ENCODE results near the gene NBEAL2. TPM values are rescaled to one million over a fixed set of nuclear protein-coding genes. Genes with fewer than 3 reads are reported as not detected.

The NBEAL2 gene
- total RNA-seq, 1 donor from 2014 or later, result 70.2 TPM

DNA sequence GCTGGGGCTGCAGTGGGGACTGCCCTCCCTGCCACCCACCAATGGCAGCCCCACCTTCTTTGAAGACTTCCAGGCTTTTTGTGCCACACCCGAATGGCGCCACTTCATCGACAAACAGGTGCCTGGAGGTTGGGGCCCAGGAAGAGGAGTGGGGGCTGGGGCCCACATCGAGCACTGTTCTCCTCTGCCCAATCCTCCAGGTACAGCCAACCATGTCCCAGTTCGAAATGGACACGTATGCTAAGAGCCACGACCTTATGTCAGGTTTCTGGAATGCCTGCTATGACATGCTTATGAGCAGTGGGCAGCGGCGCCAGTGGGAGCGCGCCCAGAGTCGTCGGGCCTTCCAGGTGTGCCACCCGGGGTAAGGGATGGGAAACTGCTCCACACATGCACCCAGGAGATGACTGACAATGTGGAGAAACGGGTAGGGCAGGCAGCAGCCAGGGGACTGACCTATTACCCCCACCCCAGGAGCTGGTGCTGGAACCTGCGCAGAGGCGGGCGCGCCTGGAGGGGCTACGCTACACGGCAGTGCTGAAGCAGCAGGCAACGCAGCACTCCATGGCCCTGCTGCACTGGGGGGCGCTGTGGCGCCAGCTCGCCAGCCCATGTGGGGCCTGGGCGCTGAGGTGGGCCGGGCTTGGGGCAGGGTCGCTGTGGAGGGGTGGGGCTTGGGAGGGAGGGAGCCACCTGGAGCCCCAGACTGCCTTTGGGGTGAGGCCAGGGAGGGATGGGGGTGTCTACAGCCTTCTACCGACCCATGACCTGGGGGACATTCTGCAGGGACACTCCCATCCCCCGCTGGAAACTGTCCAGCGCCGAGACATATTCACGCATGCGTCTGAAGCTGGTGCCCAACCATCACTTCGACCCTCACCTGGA is 22.9 kb downstream of the NBEAL2 start:
- peak in 1 of 2 donors; percentile 5 for DNase-seq (ENCODE audit: low spot score in 2 of 2)
- intact Hi-C loops (cut with DNase I), result no loop called here
- Histone ChIP-seq H3K27ac (no peak overlapping the region), H3K4me3 (no peak overlapping the region), H3K36me3 (peaks cover 26 to 67% of the 10 kb centered on the region in 2 donors), H3K9me3 (no peaks in the 10 kb centered on the region), H3K4me1 (no peaks in the 10 kb centered on the region), H3K27me3 (no peaks in the 10 kb centered on the region)
- no peak for TF ChIP-seq CTCF (IDR thresholded peaks at IDR 0.05)

DNA sequence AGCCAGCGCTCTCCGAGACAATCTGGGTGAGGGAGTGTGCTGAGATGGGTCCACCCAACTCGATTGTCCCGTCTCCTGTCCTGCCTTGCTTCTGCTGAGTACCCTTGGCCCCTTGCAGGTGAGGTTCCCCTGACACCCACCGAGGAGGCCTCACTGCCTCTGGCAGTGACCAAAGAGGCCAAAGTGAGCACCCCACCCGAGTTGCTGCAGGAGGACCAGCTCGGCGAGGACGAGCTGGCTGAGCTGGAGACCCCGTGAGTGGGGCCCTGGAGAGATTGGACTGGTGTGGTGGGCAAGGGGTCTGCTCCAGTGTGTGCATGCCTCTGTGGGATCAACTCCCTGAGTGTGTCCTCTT is 23.6 kb downstream of the NBEAL2 start:
- Histone ChIP-seq H3K27me3 (no peaks in the 10 kb centered on the region), H3K36me3 (peaks cover 26 to 67% of the 10 kb centered on the region in 2 donors), H3K27ac (no peak overlapping the region), H3K4me3 (no peak overlapping the region), H3K4me1 (no peaks in the 10 kb centered on the region), H3K9me3 (no peaks in the 10 kb centered on the region)
- intact Hi-C loops (cut with DNase I), result no loop called here
- DNase-seq (ENCODE audit: low spot score in 2 of 2), result no peak
- TF ChIP-seq CTCF (IDR thresholded peaks at IDR 0.05), result no peak

DNA sequence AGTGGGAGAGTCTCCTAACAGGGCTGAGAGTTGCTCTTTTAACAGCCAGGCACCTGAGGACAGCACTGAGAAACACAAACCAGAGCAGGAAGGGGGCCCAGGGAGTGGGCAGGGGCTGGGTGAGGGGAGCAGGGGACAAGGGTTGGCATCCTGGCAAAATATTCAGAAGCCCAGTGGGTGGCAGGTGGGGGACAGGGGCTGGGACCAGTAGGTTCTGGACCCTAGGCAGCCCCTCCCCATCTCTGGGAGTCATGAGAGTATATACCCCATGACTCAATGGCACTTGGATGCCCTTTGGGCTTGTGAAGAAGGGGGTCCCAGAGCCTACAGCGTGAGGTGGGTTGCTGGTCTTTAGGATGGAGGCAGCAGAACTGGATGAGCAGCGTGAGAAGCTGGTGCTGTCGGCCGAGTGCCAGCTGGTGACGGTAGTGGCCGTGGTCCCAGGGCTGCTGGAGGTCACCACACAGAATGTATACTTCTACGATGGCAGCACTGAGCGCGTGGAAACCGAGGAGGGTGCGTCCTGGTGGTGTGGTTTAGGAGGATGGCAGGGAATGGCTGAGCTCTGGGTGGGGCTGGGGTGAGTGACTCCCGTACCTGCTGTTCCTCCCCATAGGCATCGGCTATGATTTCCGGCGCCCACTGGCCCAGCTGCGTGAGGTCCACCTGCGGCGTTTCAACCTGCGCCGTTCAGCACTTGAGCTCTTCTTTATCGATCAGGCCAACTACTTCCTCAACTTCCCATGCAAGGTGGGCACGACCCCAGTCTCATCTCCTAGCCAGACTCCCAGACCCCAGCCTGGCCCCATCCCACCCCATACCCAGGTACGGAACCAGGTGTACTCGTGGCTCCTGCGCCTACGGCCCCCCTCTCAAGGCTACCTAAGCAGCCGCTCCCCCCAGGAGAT is 24.2 kb downstream of the NBEAL2 start:
- Histone ChIP-seq H3K4me1 (no peaks in the 10 kb centered on the region), H3K9me3 (no peaks in the 10 kb centered on the region), H3K4me3 (no peak overlapping the region), H3K27me3 (no peaks in the 10 kb centered on the region), H3K36me3 (peaks cover 26 to 67% of the 10 kb centered on the region in 2 donors), H3K27ac (no peak overlapping the region)
- intact Hi-C loops (cut with DNase I), result no loop called here
- DNase-seq (ENCODE audit: low spot score in 2 of 2), result peak in 1 of 2 donors; percentile 7
- TF ChIP-seq CTCF (IDR thresholded peaks at IDR 0.05), result no peak

- Histone ChIP-seq H3K4me3 (no peak overlapping the region), H3K36me3 (peaks cover 26 to 60% of the 10 kb centered on the region in 2 donors), H3K27ac (no peak overlapping the region), H3K4me1 (peaks cover 0 to 3% of the 10 kb centered on the region in 2 donors), H3K9me3 (no peaks in the 10 kb centered on the region), H3K27me3 (no peaks in the 10 kb centered on the region)
- TF ChIP-seq CTCF (IDR thresholded peaks at IDR 0.05), result no peak
- intact Hi-C loops (cut with DNase I), result no loop called here
- DNase-seq (ENCODE audit: low spot score in 2 of 2), result peak; percentile 7 to 55
Measured at GRCh38 chr3:47004369-47005211, 25.1 kb downstream of the NBEAL2 start.
